ENCODE results near the gene IL2RG. TPM values are rescaled to one million over a fixed set of nuclear protein-coding genes. Genes with fewer than 3 reads are reported as not detected.

The IL2RG gene
- total RNA-seq: 0.43 TPM in 1 of 2 replicates, not detected in the other

GRCh38 chrX:71111141-71111843 lies at the start of gene IL2RG:
IL2RG (minus strand) TSS chrX:71111577; CDS start chrX:71111539, 38 bp downstream.

DNA sequence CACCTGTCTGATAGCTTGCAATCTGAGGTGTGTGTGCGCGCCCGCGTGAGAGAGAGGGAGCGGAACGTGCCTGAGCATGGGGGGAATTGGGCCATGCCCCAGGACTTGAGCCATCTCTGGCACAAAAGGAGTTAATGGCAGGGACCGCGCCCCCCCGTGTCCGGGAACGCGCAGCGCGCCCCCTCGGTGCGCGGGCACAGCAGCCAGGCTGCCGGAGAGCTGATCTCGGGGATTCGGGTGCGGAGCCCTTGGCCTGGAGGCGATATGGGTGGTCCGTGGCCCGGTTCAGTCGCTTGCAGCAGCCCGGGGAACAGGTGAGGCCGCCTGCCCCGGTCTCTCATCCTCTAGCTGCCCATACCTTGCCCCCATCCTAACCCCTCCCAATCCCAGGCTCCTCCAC lies 33.3 kb upstream of the IL2RG start, which contains the start of gene NLGN3:
TSS of gene NLGN3 (plus strand) at position 191 of the 400 bp plus-strand sequence. CDS start 2,909 bp downstream, outside the sequence.

DNA sequence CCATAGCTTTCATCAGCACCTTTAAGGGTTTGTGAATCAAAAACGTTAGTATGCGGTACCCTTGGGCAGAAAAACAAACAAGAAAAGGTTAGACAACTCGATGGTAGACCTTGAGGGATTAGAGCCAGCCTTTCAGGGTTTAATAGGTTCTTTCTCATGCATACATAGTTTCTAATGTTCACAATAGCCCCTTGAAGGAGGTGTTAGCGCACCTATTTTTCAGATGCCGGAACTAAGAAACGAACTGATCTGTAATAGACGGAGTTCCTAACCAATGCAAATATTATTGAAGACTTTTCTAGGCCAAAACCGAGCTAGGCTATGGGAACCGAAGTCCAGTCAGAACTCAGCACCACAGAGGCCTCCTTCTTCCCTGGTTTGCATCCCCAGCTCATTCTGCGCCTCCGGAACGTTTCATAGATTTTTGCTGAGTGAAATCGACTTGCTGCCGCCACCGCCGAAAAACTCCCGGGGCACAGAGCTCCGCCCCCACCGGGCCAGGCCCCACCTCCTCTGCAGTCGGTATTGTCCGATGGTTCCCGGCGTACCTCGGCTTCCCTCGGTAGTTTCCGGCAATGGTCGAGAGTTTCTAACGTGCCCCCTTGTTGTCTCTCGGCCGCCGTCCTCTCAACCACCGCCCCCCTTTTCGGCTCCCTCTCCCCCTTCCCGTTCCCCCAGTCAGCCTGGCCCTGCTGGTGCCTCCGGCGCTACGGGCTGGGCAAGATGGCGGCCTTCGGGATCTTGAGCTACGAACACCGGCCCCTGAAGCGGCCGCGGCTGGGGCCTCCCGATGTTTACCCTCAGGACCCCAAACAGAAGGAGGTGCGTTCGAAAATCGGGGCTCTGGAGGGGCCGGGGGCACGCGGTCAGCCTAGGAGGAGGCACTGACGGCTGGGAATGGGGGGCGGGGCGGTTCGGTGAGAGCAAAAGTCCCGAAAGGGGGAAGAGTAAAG lies 6.9 kb upstream of the IL2RG start, which contains the start of gene MED12:
TSS of gene MED12 (plus strand) at position 565 of the 953 bp plus-strand sequence. CDS start at position 724, 159 bp downstream.

GRCh38 chrX:71106427-71106826 lies 5.0 kb downstream of the IL2RG start, which contains the start of gene CXorf65:
CXorf65 (minus strand) TSS chrX:71106740; CDS start chrX:71106556, 184 bp downstream.

DNA sequence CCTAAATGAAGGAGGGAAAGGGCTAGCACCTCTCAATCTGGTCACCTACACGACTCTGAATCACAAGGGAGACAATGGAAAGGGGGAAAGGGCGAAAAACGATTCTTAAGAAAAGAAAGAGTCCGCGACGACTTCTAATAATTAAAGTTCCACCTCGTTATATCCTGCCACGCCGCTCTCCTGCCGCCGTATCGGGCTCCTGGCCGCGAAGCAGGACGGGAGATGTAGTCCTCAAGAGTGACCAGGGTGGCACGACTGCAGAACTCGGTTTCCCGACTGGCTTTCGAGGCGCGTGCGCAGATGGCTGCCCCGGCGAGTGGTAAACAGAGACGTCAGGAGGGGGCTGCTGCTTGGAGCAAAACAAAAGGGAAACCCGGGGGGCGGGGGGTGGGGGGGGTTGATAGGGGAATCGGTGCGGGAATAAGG lies 15.8 kb downstream of the IL2RG start, which contains the start of gene FOXO4:
TSS of gene FOXO4 (plus strand) at position 297 of the 426 bp plus-strand sequence. CDS start 678 bp downstream, outside the sequence.

DNA sequence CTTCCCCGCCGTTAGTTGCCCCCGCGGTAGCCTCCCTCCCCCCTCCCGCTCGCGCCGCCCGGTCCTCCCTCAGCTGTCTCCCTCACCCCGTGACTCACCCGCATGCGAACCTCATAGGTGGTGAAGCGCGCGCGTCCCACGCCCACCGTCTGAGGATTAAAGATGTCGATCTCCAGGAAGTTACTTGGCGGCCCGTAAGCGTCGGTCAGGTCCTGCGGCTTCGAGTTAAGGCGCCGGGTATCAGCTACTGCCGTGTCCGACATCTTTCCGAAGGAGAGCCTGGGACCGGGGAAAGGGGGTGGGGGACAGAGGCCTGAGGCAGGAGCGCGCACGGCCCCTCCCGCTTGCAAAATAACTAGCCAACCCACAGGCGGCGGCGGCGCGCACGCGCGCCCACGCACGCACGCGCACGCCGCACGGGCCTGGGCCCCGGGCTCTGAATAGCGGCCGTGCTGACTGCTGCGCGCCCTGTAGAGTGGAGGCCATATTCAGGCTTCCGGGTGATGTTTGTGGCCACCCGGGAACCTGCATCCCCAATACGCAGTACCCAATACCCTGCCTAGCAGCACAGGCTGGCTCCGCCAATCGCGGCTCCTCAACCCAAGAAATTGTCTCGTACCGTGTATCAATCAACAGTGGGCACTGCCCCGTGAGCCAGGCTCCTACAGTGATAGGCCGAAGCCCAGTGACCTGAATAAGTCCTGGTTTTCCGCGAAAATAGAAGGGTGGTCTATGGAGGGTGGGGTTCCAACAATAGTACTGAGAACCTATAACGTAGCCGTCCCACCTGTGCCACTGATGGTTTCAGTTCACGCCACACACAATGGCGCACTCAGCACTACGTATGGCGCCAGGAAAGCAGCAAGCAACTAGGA lies 43.1 kb downstream of the IL2RG start, which contains the start of gene SNX12:
TSS of gene SNX12 (minus strand) at position 291 of the 875 bp plus-strand sequence. CDS start at position 263, 28 bp downstream.

Small RNAs within 50 kb of the gene (small RNA-seq; reads per million reads assigned to genes)
- gene CXorf65 (ENCODE audit: low replicate concordance): not detected

Other genes with a start within 250 kb of the IL2RG start
- not detected in 2 replicates for gene TEX11, start 202.9 kb downstream of the IL2RG start, total RNA-seq
- not detected in 2 replicates for gene SLC7A3, start 180.5 kb downstream of the IL2RG start, total RNA-seq
- 59.7 and 78.7 TPM in 2 replicates for gene SNX12, start 43.2 kb downstream of the IL2RG start, total RNA-seq
- 3.1 and 5.3 TPM in 2 replicates for gene FOXO4, start 15.7 kb downstream of the IL2RG start, total RNA-seq
- not detected in 2 replicates for gene CXorf65, start 4.8 kb downstream of the IL2RG start, total RNA-seq
- gene MED12, start 7.0 kb upstream of the IL2RG start, total RNA-seq: 27.4 and 34.4 TPM in 2 replicates
- 0.14 and 0.22 TPM in 2 replicates for gene NLGN3, start 33.3 kb upstream of the IL2RG start, total RNA-seq
- not detected in 2 replicates for gene GJB1, start 111.6 kb upstream of the IL2RG start, total RNA-seq
- 8.5 and 22.8 TPM in 2 replicates for gene ZMYM3, start 142.6 kb upstream of the IL2RG start, total RNA-seq
- gene NONO, start 172.1 kb upstream of the IL2RG start, total RNA-seq: 432 and 447 TPM in 2 replicates
- 2.0 and 5.9 TPM in 2 replicates for gene ITGB1BP2, start 190.2 kb upstream of the IL2RG start, total RNA-seq

All from placental pericyte (primary cell).